ENCODE measurements around the gene FCGBP.

Gene FCGBP

GRCh38 chr19:39919976-39920375, 14.5 kb downstream of the FCGBP start:
- TF ChIP-seq SPI1 (IDR thresholded peaks at IDR 0.05; ENCODE audit: low read depth, low read length) (no peak), POLR2AphosphoS5 (IDR thresholded peaks at IDR 0.05; ENCODE audit: low read depth, low read length) (no peak), TAF1 (IDR thresholded peaks at IDR 0.05; ENCODE audit: low read depth, low read length) (no peak), POU2F2 (IDR thresholded peaks at IDR 0.05; ENCODE audit: low read depth, low read length) (no peak), PAX5 (IDR thresholded peaks at IDR 0.05; ENCODE audit: insufficient read depth, low read length, severe bottlenecking) (no peak), POLR2A (IDR thresholded peaks at IDR 0.05; ENCODE audit: low read depth, low read length) (no peak)
- DNase-seq (ENCODE audit: insufficient read length, low spot score) (no peak), FAIRE-seq (no peak)

GRCh38 chr19:39918183-39918651, 16.2 kb downstream of the FCGBP start:
- no peak for DNase-seq (ENCODE audit: insufficient read length, low spot score)
- TF ChIP-seq PAX5 (IDR thresholded peaks at IDR 0.05; ENCODE audit: insufficient read depth, low read length, severe bottlenecking) (no peak), POU2F2 (IDR thresholded peaks at IDR 0.05; ENCODE audit: low read depth, low read length) (no peak), TAF1 (IDR thresholded peaks at IDR 0.05; ENCODE audit: low read depth, low read length) (no peak), POLR2A (IDR thresholded peaks at IDR 0.05; ENCODE audit: low read depth, low read length) (no peak), POLR2AphosphoS5 (IDR thresholded peaks at IDR 0.05; ENCODE audit: low read depth, low read length) (no peak), SPI1 (IDR thresholded peaks at IDR 0.05; ENCODE audit: low read depth, low read length) (no peak)
- FAIRE-seq, result no peak

GRCh38 chr19:39917561-39918182, 16.8 kb downstream of the FCGBP start:
- DNase-seq (ENCODE audit: insufficient read length, low spot score) (no peak), FAIRE-seq (no peak)
- TF ChIP-seq POLR2A (IDR thresholded peaks at IDR 0.05; ENCODE audit: low read depth, low read length), result no peak
- no peak for TF ChIP-seq TAF1 (IDR thresholded peaks at IDR 0.05; ENCODE audit: low read depth, low read length)
- no peak for TF ChIP-seq PAX5 (IDR thresholded peaks at IDR 0.05; ENCODE audit: insufficient read depth, low read length, severe bottlenecking)
- TF ChIP-seq SPI1 (IDR thresholded peaks at IDR 0.05; ENCODE audit: low read depth, low read length), result no peak
- TF ChIP-seq POLR2AphosphoS5 (IDR thresholded peaks at IDR 0.05; ENCODE audit: low read depth, low read length), result no peak
- no peak for TF ChIP-seq POU2F2 (IDR thresholded peaks at IDR 0.05; ENCODE audit: low read depth, low read length)

- FAIRE-seq (no peak), DNase-seq (ENCODE audit: insufficient read length, low spot score) (no peak)
- TF ChIP-seq POLR2AphosphoS5 (IDR thresholded peaks at IDR 0.05; ENCODE audit: low read depth, low read length), result no peak
- no peak for TF ChIP-seq TAF1 (IDR thresholded peaks at IDR 0.05; ENCODE audit: low read depth, low read length)
Observed at GRCh38 chr19:39916851-39917396, 17.5 kb downstream of the FCGBP start.

- DNase-seq (ENCODE audit: insufficient read length, low spot score) (no peak), FAIRE-seq (no peak)
Observed at GRCh38 chr19:39916236-39916635, 18.2 kb downstream of the FCGBP start.

GRCh38 chr19:39915848-39916215, 18.6 kb downstream of the FCGBP start:
- DNase-seq (ENCODE audit: insufficient read length, low spot score) (no peak), FAIRE-seq (no peak)
- TF ChIP-seq SPI1 (IDR thresholded peaks at IDR 0.05; ENCODE audit: low read depth, low read length) (no peak), POLR2A (IDR thresholded peaks at IDR 0.05; ENCODE audit: low read depth, low read length) (no peak), POU2F2 (IDR thresholded peaks at IDR 0.05; ENCODE audit: low read depth, low read length) (no peak), POLR2AphosphoS5 (IDR thresholded peaks at IDR 0.05; ENCODE audit: low read depth, low read length) (no peak), PAX5 (IDR thresholded peaks at IDR 0.05; ENCODE audit: insufficient read depth, low read length, severe bottlenecking) (no peak), TAF1 (IDR thresholded peaks at IDR 0.05; ENCODE audit: low read depth, low read length) (no peak)

More at GRCh38 chr19:39916236-39916635, 18.2 kb downstream of the FCGBP start:
- TF ChIP-seq POLR2AphosphoS5 (IDR thresholded peaks at IDR 0.05; ENCODE audit: low read depth, low read length), result no peak
- no peak for TF ChIP-seq SPI1 (IDR thresholded peaks at IDR 0.05; ENCODE audit: low read depth, low read length)
- no peak for TF ChIP-seq POU2F2 (IDR thresholded peaks at IDR 0.05; ENCODE audit: low read depth, low read length)
- no peak for TF ChIP-seq POLR2A (IDR thresholded peaks at IDR 0.05; ENCODE audit: low read depth, low read length)
- no peak for TF ChIP-seq TAF1 (IDR thresholded peaks at IDR 0.05; ENCODE audit: low read depth, low read length)
- TF ChIP-seq PAX5 (IDR thresholded peaks at IDR 0.05; ENCODE audit: insufficient read depth, low read length, severe bottlenecking), result no peak

GRCh38 chr19:39915101-39915847, 19.2 kb downstream of the FCGBP start:
- DNase-seq (ENCODE audit: insufficient read length, low spot score) (no peak), FAIRE-seq (no peak)
- no peak for TF ChIP-seq POU2F2 (IDR thresholded peaks at IDR 0.05; ENCODE audit: low read depth, low read length)
- no peak for TF ChIP-seq SPI1 (IDR thresholded peaks at IDR 0.05; ENCODE audit: low read depth, low read length)
- TF ChIP-seq POLR2A (IDR thresholded peaks at IDR 0.05; ENCODE audit: low read depth, low read length), result no peak
- no peak for TF ChIP-seq TAF1 (IDR thresholded peaks at IDR 0.05; ENCODE audit: low read depth, low read length)

GRCh38 chr19:39913682-39914333, 20.6 kb downstream of the FCGBP start:
- TF ChIP-seq SPI1 (IDR thresholded peaks at IDR 0.05; ENCODE audit: low read depth, low read length), result no peak
- TF ChIP-seq POU2F2 (IDR thresholded peaks at IDR 0.05; ENCODE audit: low read depth, low read length), result no peak
- no peak for TF ChIP-seq POLR2AphosphoS5 (IDR thresholded peaks at IDR 0.05; ENCODE audit: low read depth, low read length)
- no peak for TF ChIP-seq PAX5 (IDR thresholded peaks at IDR 0.05; ENCODE audit: insufficient read depth, low read length, severe bottlenecking)
- TF ChIP-seq POLR2A (IDR thresholded peaks at IDR 0.05; ENCODE audit: low read depth, low read length), result no peak
- no peak for TF ChIP-seq TAF1 (IDR thresholded peaks at IDR 0.05; ENCODE audit: low read depth, low read length)
- FAIRE-seq, result no peak
- no peak for DNase-seq (ENCODE audit: insufficient read length, low spot score)

- TF ChIP-seq SPI1 (IDR thresholded peaks at IDR 0.05; ENCODE audit: low read depth, low read length), result no peak
- no peak for TF ChIP-seq POU2F2 (IDR thresholded peaks at IDR 0.05; ENCODE audit: low read depth, low read length)
- no peak for TF ChIP-seq PAX5 (IDR thresholded peaks at IDR 0.05; ENCODE audit: insufficient read depth, low read length, severe bottlenecking)
- TF ChIP-seq POLR2AphosphoS5 (IDR thresholded peaks at IDR 0.05; ENCODE audit: low read depth, low read length), result no peak
- no peak for TF ChIP-seq POLR2A (IDR thresholded peaks at IDR 0.05; ENCODE audit: low read depth, low read length)
- TF ChIP-seq TAF1 (IDR thresholded peaks at IDR 0.05; ENCODE audit: low read depth, low read length), result no peak
- DNase-seq (ENCODE audit: insufficient read length, low spot score) (no peak), FAIRE-seq (no peak)
Observed at GRCh38 chr19:39908803-39909202, 25.6 kb downstream of the FCGBP start.

Data from GM12891 (cell line).